NCI-H748 (cell line): Measurements from ENCODE around the gene HNRNPA0.

Experiments used
- DNase-seq: peaks from one replicate; lab custom pipeline; 2025; ENCODE audit not compliant: unreplicated experiment; lab: John Stamatoyannopoulos, UW

Gene HNRNPA0

DNA sequence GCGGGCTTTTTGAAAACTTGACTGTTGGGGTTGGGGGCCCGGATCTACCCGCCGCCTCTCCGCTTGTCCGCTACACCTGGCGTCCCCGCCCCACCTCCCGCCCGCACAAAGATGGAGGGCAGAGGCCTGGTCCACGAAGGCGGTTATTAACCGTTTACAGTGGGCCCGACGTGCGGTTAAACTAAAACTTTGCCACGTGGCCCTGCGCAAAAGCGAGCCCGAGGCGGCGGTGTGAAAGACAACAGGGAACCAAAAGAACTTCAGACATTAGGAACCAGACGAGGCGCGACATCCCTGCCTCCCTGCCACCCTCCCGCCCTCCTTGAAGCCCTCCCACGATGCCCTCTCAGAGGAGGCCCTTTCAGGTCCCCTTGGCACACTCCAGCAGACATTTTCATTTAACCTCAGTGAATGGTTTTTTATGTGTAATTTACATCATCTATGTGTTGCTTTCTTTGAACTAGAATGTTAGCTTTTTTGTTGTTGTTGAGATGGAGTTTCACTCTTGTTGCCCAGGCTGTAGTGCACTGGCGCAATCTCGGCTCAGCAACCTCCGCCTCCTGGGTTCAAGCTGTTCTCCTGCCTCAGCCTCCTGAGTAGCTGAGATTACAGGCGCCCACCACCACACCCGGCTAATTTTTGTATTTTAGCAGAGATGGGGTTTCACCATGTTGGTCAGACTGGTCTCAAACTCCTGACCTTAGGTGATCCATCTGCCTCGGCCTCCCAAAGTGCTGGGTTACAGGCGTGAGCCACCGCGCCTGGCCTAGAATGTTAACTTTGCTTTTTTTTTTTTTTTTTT lies 999 bp upstream of the HNRNPA0 start:
- no peak for DNase-seq

DNA sequence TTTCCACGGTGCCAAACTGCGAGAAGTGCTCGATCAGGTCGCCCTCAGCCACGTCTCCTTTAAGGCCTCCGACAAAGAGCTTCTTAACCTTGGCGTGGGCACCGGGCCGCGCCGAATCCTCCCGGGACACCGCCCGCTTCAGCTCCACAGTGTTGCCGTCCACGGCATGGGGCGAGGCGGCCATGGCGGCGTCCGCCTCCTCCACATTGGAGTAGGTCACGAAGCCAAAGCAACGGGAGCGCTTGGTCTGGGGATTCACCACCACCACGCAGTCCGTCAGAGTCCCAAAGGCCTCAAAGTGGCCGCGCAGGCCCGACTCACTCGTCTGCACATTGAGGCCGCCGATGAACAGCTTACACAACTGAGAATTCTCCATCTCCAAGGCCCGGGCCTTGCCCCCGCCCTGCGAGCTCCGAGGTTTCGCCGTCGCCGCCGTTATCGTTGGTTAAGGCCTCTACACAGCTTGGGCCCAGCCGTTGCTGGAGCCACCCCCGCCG lies 424 bp downstream of the HNRNPA0 start:
- DNase-seq: peak; percentile 80

DNA sequence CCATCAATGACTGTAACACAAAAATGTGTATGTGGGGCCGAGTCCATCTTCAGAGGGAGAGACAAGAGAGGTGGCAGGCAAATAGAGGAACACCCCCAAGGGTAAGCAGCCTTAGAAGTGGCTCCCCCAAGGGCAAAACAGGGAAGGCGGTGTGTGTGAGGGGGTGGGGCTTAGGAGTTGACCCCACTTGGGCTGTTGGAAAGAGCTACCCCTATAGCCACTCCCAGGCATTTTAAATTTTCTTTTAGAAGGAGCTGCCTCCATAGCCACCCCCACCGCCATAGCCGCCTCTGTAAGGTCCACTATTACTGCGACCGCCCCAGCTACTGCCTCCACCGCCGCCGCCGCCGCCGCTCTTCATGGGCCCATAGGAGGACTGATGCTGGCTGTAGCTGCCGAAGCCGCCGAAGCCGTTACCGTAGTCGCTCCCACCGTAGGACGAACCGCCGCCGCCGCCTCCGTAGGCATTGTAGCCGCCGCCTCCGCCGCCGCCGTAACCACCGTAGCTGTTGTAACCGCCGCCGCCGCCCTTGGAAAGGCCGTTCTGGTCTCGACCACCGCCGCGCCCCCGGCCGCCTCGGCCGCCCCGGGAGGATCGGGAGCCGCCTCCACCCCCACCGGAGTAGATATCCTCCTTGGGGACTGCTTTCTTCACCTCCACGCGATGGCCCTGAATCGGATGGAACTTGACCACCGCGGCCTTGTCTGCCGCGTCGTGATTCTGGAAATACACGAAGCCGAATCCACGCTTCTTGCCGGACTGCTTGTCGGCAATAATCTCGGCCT lies 1.1 kb downstream of the HNRNPA0 start:
- peak; percentile 42 for DNase-seq

DNA sequence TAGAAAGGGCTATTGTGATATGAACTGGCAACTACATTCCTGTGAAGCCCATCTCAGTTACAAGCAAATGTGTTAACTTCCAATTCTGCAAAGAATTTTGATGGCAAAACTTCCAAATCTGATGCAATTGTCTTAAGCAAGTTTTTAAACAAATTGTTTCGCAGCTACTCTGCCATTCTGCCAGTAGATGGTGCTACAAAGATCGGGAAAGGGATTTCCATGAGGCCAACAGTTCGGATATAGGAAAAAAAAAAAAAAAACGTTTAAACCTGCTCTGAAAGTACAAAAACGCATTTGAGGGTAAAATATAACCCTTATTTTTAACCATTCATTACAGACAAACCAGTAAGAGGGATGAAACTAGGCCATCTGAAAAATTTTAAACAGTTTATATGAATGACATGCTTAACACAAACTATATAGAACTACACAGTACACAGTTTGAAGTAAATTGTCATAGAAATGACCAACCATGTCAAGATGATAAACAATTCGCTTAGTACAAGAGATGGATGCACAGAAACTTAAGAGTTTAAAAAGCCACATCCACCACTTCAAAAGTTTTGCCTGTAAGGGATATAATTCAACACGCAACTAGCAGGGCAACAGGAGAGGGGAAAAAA lies 2.2 kb downstream of the HNRNPA0 start:
- DNase-seq: peak; percentile 63

DNA sequence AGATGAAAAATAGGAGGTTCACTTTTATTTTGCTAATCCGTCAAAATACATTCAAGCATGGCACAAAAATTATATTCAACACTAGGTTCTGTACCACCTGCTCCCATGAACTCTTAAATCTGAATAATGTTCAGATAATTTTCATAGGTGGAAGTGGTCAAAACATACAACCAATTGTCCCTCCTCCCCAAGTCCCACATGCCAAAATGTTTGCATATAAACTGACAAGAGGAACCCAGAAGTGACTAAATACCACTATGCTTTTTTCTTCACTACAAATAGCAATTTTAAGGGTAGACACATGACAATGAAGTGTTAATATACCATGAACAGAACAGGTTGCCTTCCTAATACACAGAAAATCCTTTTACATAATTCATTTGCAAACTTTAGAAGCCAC lies 3.7 kb downstream of the HNRNPA0 start:
- no peak for DNase-seq

DNA sequence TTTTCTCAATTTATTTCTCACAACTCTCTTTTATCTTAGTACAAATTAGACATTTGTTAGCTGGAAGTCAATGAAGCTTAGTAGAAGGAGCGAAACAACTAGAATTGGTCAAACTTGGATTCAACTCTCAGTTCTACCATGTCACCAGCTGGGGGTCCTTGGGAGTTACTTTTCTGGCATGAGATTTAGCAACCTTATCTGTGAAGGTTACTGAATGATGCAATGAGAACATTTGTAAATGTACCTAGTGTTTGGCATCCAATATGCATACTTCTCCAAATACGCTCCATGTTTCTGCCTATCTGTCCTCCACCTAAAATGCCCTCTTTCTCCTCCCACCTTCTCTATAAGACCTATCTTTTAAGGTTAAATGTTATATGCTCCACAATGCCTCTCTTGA lies 6.3 kb downstream of the HNRNPA0 start:
- no peak for DNase-seq

DNA sequence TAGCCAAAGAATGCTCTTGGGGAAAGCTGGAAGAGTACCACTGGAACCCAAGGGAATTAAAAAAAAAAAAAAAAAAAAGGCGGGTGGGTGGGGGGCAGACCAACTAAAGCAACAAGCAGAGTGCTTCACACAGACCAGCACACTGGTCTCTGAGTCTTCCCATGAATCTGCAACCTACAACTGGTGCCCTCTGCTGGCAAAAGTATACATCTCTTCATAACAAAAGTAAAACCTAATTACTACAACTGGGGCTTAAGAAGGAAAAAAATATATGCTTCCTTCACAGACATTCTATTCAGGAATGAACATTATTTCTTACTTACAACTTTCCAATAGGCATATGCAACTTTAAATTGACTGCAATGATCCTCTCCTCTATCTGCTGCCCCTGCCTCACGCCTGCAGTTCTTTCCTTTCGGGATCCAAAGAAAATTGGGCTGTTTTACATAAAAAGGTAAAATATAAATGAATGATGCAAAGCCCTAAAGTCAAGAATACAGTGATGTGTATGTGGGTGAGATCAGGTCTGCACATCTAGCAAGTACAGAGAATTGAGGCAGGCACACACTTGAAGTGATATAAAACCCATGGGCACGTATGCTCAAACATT lies 11.0 kb downstream of the HNRNPA0 start:
- DNase-seq: peak; percentile 73

DNA sequence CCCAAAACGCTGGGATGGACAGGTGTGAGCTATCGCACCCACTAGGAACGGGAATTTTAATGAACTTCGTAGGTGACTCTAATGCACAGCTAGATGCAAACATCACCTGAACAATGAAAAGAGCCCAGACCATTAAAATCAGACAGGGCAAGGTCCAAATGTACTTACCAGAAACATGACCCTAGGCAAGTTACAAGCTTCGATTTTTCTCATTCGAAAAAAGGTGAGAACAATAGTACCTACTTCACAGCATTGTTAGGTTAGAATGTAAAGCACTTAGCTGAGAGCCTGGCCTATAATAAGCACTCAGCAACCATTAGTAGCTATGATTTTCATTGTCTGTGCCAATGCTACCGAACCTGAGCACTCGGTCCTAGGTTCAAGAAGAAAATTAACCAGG lies 12.4 kb downstream of the HNRNPA0 start:
- peak; percentile 84 for DNase-seq

DNA sequence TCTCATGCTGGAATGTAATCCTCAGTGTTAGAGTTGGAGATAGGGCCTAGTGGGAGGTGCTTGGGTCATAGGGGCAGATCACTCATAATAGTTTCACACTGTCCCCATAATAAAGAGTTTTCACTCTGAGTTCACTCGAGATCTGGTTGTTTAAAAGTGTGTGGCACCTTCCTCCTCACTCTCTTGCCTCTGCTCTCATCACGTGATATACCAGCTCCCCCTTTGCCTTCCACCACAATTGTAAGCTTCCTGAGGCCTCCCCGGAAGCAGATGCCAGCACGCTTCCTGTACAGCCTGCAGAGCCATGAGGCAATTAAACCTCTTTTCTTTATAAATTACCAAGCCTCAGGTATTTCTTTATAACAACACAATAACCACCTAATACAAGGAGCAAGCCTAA lies 14.4 kb downstream of the HNRNPA0 start:
- no peak for DNase-seq

DNA sequence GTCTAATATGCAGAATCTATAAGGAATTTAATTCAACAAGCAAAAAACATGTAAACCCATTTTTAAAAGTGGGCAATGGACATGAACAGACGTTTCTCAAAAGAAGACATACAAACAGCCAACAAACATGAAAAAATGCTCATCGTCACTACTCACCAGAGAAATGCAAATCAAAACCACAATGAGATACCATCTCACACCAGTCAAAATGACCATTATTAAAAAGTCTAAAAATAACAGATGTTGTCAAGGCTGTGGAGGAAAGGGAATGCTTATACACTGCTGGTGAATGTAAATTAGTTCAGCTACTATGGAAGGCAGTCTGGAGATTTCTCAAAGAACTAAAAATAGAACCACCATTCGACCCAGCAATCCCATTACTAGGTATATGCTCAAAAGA lies 15.2 kb downstream of the HNRNPA0 start:
- DNase-seq: no peak

DNA sequence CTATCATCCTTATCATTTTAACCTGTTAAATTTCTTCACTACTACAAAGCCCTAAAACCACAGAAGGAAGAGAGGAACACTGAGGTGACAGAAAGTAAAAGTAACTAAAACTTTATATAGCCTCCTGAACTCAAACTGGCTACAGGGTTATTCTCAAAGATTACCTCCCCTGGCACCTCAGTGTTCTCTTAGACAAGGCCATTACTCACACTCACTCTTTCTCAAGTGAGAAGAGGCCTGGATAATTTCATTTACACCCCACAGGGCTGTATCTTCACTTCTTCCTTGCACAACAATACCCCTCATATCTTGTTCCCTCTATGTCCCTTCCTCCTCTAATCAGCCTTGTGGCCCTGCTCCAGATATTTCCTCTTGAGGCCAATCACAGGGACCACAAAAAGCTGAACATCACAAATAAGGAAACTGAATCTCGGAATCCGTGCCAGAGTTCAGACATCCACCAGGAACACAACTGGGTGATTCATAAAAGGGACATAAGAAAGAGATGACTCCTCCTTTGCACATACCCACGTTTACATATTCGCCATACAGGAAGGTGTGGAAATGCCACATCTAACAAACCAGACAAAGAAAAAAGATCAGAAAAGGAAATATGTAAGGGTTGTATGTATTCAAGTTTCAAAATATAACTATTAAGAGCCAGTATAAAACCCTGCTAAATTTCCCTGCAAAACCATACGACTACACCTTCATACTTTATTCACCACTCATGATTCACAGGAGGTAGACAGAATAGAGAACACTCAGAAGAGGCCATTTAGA lies 16.6 kb downstream of the HNRNPA0 start:
- no peak for DNase-seq

DNA sequence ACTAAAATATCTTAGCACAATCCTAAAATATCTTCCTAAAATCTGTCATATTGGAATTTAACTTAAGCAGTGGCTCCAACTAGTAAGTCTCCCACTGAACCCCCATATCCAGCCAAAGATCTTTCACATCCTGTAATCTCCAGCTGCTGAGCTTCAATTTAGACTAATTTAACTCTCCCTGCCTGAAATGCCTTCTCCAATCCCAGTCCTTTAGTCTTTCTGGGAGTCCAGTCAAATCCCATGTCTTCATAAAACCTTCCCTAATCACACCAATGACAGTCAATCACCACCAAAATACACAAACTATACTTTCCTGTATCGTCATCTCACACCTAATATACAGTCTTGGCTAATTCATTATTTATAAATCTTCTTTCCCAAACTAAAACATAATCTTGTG lies 17.7 kb downstream of the HNRNPA0 start:
- DNase-seq: no peak

DNA sequence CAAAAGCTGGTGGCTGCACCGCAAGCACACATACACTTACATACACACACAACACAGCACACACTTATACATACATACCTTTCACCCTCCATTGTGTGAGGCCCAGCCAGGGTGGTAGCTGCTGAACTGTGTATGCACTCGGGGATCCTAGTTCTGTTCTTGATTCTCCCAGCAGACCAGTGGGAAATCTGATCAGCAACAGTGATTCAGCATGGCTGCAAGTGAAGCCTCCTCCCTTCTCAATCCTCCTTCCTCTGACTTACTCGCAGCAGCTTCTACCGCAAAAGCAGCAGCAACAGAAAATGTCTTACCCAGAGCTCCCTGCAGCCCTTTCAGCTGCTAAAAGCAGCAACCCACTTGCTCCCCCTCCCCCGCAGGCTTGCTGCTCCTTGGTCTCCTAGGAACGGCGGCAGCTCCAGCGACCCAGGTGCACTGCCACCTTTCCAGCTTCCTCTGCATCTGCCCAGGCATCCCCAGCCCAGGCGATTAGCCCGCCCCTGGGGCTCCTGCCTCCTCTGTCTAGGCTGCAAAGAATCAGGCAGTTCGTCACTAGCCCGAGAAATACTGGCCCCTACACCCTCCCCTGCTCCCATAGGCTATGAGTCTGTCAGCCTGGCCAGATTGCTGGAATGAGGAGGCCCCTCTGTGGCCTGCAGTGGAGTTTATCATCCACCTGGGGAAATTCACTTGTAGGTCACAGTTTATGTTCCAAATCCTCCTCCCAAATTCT lies 18.4 kb downstream of the HNRNPA0 start, which contains the start of gene KLHL3:
TSS of gene KLHL3 (minus strand) at position 535 of the 730 bp plus-strand sequence. CDS start at position 92, 443 bp downstream.
- DNase-seq: peak; percentile 69

DNA sequence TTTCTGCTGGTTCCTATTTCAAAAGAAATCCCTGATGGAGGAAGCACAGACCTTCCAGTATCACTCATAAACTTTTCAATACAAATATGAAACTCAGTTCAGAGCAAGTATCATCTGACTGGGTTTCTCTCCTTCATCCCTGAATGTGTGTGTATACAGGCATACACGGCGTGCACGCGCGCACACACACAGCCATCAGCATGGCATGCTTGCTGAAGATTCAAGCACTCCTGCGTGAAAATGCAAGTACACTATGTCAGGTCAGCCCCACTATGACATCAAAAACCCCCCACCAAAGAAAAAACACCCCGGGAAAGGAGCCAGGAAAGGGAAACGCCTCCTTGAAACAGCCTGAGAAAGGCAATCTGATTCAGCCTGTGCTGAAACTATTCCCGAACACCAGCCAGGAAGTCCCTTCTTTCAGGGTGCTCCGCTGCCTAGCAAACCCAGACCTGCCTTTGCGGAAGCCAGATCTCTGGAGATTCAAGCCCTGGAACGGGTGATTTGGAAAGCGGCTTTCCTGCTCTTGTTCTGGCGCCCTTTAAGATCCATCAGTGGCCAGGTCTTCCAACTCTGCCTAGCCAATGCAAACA lies 19.1 kb downstream of the HNRNPA0 start:
- peak; percentile 39 for DNase-seq

DNA sequence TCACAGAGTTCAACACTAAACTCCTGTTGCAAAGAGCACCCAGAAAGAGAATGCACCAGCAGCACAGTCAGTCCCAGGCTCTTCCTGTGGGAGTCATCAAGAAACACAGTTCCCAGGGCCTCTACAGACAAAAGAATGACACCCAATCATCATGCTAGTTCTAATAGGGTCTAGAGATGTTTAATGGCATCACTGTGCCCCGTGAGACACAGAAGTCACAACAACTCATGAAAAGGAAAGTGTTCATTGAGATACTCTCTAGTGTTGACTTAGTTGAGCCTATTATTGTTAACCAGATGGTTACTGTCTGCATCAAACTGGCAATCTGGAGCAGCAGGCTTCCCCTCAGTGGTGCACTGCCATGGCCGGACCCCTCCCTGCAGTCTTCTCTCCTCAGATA lies 19.8 kb downstream of the HNRNPA0 start:
- DNase-seq: peak; percentile 17

DNA sequence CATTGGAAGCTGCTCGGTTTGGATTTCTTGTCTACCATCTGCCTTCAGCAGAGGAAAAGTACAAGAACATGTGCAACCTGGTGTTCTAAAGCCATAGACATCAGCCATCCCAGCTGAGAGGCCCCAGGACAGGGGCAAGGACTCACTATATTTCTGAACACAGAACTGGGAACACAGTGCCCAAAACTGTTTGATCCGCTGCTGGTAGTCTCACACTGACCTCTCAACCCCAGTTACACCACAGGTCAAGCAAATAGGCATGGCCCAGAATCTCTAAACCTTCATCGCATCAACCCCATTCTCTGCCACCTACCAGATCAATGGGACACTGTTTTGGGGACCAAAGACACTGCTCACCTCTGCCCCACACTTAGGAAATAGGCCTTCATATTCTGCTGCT lies 20.2 kb downstream of the HNRNPA0 start:
- DNase-seq: no peak

DNA sequence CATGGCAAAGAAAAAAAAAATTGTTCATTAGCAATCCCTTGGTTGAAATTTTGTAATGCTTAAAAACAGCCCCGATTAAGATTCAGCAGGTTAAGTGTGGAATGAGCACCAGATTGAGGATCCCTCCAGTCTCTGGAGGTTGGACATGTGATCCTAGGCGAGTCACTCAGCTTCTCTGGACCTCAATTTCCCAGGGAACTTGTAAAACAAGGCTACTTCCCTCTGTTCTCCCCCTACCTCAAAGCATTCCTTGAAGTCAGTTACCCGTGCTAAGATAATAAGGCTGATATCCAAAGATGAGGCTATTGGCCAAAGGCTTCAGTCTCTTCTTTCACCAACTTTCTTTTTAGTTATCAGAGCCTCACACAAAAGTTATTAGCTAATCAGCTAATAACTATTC lies 21.2 kb downstream of the HNRNPA0 start:
- no peak for DNase-seq

DNA sequence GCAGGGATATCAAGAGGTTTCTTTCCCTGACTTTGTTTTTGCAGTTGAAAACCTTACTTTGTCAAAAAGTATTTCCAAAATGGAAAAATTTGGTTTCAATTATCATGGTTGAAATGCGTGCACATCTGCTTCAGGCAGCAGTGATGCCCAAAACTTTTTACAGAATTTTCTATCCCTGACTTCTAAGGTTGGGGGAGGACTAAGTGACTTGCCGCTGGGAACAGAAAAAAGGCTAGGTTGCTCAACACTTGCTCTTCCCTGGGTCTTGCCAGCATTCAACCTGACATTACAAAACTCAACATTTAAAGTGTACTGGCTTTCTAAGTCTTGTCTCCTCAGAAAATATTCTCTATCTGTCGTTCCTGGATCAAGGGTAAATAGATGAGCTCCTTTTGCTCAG lies 23.0 kb downstream of the HNRNPA0 start:
- no peak for DNase-seq

DNA sequence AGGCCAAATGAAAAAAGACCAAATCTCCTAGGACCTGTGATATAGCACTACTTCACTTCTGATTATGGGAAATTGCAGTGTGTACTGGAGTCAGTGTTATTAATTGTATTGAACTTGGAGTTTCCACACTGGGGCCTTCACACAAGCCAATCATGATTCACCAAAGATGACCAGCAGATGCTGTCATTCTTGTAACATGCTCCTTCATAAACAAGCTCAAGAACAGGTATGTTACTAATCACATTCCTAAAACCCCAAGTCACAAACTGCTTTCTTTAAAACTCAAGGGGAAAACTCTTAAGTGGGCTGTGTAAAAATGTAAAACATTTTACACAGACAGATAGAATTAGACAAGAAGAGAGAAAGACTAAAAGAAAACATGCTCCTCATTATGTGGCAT lies 23.8 kb downstream of the HNRNPA0 start:
- DNase-seq: no peak
